Suprapubic skin (tissue), 4 donors: ENCODE results near the gene PLEKHO1. TPM values are rescaled to one million over a fixed set of nuclear protein-coding genes. Genes with fewer than 3 reads are reported as not detected.

Experiments used
- DNase-seq, 2 donors: peaks; one replicate each; pipeline ENCODE4 v3.0.0-alpha.2; 2019; ENCODE audit warnings: low spot score in 2 of 2
- H3K27ac ChIP-seq: fragments of 200-600 bp; sonication (generic); one replicate; pipeline ENCODE4 v1.5.1; 2019
- H3K27me3 ChIP-seq: fragments of 200-600 bp; sonication (generic); one replicate; pipeline ENCODE4 v1.5.1; 2019
- H3K36me3 ChIP-seq: fragments of 200-600 bp; sonication (generic); one replicate; pipeline ENCODE4 v1.5.1; 2019
- H3K4me1 ChIP-seq: fragments of 200-600 bp; sonication (generic); one replicate; pipeline ENCODE4 v1.5.1; 2019
- H3K4me3 ChIP-seq: fragments of 200-600 bp; sonication (generic); one replicate; pipeline ENCODE4 v1.5.1; 2019; ENCODE audit warnings: mild to moderate bottlenecking
- H3K9me3 ChIP-seq: fragments of 200-600 bp; sonication (generic); one replicate; pipeline ENCODE4 v1.5.1; 2019
- EP300 ChIP-seq: sonication (generic); formaldehyde crosslinking; IDR thresholded peaks from one replicate; pipeline ENCODE4 v1.6.1; 2017; ENCODE audit warnings: antibody characterized with exemption
- POLR2A ChIP-seq, 2 donors: fragments of 450-650 bp; IDR thresholded peaks; one replicate each; pipeline ENCODE4 v1.6.1; 2017; ENCODE audit warnings: antibody characterized with exemption in 2 of 2, mild to moderate bottlenecking in 2 of 2, moderate library complexity in 2 of 2
- POLR2AphosphoS5 ChIP-seq, 3 donors: sonication (generic); formaldehyde crosslinking; IDR thresholded peaks; one replicate each; pipeline ENCODE4 v1.6.1; 2017; ENCODE audit warnings: antibody characterized with exemption in 3 of 3
- whole genome bisulfite sequencing: methylation state at CpG from one replicate; pipeline ENCODE4 v1.1.5; 2018; 5-methylcytosine and 5-hydroxymethylcytosine counted together
- total RNA-seq, 4 donors: library from RNA; depleted of rRNA; stranded (reverse); fragments of >200 nt; gene quantifications; one replicate each; pipeline ENCODE4 v1.1.0, GENCODE V29; 2016
- TF ChIP-seq, protein P1 (sequence below), 2 donors: fragments of 200-600 bp in 1 of 2; fragments of 450-650 bp in 1 of 2; sonication (generic) in 1 of 2; IDR thresholded peaks; one replicate each; pipeline ENCODE4 v1.5.1; 2016 to 2019; ENCODE audit warnings: antibody characterized with exemption in 2 of 2, mild to moderate bottlenecking in 1 of 2, moderate library complexity in 1 of 2

The PLEKHO1 gene
- total RNA-seq, 4 donors from 2014 or later, result 4.8 to 19.2 (median 10.7) TPM

- no peaks in the 10 kb centered on the region for H3K4me1 ChIP-seq
- TF ChIP-seq, protein P1, sequence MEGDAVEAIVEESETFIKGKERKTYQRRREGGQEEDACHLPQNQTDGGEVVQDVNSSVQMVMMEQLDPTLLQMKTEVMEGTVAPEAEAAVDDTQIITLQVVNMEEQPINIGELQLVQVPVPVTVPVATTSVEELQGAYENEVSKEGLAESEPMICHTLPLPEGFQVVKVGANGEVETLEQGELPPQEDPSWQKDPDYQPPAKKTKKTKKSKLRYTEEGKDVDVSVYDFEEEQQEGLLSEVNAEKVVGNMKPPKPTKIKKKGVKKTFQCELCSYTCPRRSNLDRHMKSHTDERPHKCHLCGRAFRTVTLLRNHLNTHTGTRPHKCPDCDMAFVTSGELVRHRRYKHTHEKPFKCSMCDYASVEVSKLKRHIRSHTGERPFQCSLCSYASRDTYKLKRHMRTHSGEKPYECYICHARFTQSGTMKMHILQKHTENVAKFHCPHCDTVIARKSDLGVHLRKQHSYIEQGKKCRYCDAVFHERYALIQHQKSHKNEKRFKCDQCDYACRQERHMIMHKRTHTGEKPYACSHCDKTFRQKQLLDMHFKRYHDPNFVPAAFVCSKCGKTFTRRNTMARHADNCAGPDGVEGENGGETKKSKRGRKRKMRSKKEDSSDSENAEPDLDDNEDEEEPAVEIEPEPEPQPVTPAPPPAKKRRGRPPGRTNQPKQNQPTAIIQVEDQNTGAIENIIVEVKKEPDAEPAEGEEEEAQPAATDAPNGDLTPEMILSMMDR (IDR thresholded peaks at IDR 0.05), result peak; percentile 32 to 60
- no peak for TF ChIP-seq POLR2A (IDR thresholded peaks at IDR 0.05)
- H3K4me3 ChIP-seq, result no peak overlapping the region
- WGBS, result 22% methylated on average over 6 of the region's 6 CpGs
- H3K27me3 ChIP-seq, result no peaks in the 10 kb centered on the region
- peak in 1 of 2 donors; percentile 85 for DNase-seq
- H3K9me3 ChIP-seq, result no peaks in the 10 kb centered on the region
- no peaks in the 10 kb centered on the region for H3K36me3 ChIP-seq
- no peak overlapping the region for H3K27ac ChIP-seq
Measured at GRCh38 chr1:150168960-150169601, 19.4 kb downstream of the PLEKHO1 start.

DNA sequence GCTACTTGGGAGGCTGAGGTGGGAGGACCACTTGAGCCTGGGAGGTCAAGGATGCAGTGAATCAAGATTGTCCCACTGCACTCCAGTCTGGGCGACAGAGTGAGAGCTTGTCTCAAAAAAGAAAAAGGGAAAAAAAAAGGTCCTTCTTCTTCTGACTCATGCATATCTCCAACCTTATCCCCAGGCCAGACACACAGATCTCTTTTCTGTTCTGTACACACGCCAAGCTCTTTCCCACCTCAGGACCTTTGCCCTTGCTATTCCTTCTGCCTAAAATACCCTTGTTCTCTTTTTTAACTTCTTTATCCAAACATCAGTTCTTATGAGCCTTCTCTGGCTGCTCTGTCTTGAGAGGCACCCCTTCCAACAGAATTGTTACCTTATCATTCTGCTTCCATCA lies 22.1 kb downstream of the PLEKHO1 start:
- Histone ChIP-seq H3K4me1 (no peaks in the 10 kb centered on the region), H3K27me3 (no peaks in the 10 kb centered on the region), H3K4me3 (no peak overlapping the region), H3K27ac (no peak overlapping the region), H3K9me3 (no peaks in the 10 kb centered on the region), H3K36me3 (no peaks in the 10 kb centered on the region)
- no peak for TF ChIP-seq POLR2A (IDR thresholded peaks at IDR 0.05)
- TF ChIP-seq, protein P1 (IDR thresholded peaks at IDR 0.05), result no peak
- TF ChIP-seq EP300, result no peak
- TF ChIP-seq POLR2AphosphoS5 (IDR thresholded peaks at IDR 0.05), result no peak
- no peak for DNase-seq
- WGBS, result 85% methylated on average over 2 of the region's 2 CpGs

DNA sequence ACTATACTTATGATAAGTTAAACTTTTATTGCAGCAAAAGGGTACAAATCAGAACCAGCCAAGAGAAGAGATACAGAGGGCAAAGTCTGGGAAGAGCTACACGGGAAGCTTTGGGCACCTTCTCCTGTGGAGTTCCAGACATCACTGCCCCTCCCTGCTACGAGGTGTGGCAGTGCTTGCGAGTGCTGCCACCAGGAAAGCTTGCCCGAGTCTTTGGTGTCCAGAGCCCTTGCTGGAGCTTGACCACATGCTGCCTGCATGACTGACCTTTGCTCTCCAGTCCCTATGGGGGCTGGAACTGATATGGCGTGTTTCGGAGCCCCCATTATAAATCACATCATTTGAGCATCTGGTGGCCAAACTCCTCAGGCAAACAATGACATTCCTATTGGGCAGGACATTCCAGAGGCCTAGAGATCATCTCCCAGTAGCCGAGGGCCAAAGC lies 23.4 kb downstream of the PLEKHO1 start:
- TF ChIP-seq, protein P1 (IDR thresholded peaks at IDR 0.05), result no peak
- TF ChIP-seq POLR2A (IDR thresholded peaks at IDR 0.05), result no peak
- no peak for TF ChIP-seq POLR2AphosphoS5 (IDR thresholded peaks at IDR 0.05)
- TF ChIP-seq EP300, result no peak
- H3K4me1 ChIP-seq, result no peaks in the 10 kb centered on the region
- no peak for DNase-seq
- 87% methylated on average over 6 of the region's 7 CpGs for WGBS
- no peaks in the 10 kb centered on the region for H3K27me3 ChIP-seq
- no peaks in the 10 kb centered on the region for H3K9me3 ChIP-seq
- H3K36me3 ChIP-seq, result no peaks in the 10 kb centered on the region
- H3K4me3 ChIP-seq, result no peak overlapping the region
- no peak overlapping the region for H3K27ac ChIP-seq

DNA sequence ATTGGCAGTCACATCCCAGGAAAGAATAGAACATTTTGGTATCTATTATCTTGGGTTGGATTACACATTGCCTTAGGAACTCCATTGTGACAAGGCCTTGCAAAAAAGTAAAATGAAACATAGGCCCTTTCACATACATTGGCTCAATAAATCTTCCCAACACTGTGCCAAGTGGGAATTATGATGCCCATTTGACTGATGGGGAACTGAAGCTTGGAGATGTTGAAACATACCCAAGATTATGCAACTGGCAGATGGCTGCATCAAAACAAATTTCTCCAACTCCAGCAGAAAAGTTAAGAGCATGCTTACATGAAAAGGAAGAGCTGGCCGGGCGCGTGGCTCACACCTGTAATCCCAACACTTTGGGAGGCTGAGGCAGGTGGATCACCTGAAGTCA lies 26.9 kb downstream of the PLEKHO1 start:
- H3K4me3 ChIP-seq, result no peak overlapping the region
- no peaks in the 10 kb centered on the region for H3K4me1 ChIP-seq
- TF ChIP-seq POLR2AphosphoS5 (IDR thresholded peaks at IDR 0.05), result no peak
- TF ChIP-seq POLR2A (IDR thresholded peaks at IDR 0.05), result no peak
- TF ChIP-seq, protein P1 (IDR thresholded peaks at IDR 0.05), result no peak
- no peak for TF ChIP-seq EP300
- H3K9me3 ChIP-seq, result no peaks in the 10 kb centered on the region
- no peak overlapping the region for H3K27ac ChIP-seq
- H3K36me3 ChIP-seq, result no peaks in the 10 kb centered on the region
- 88% methylated on average over 3 of the region's 3 CpGs for WGBS
- H3K27me3 ChIP-seq, result no peaks in the 10 kb centered on the region
- no peak for DNase-seq

GRCh38 chr1:150178548-150178947 lies 28.8 kb downstream of the PLEKHO1 start:
- DNase-seq, result no peak
- Histone ChIP-seq H3K27me3 (no peaks in the 10 kb centered on the region), H3K4me1 (no peaks in the 10 kb centered on the region), H3K9me3 (no peaks in the 10 kb centered on the region), H3K4me3 (no peak overlapping the region), H3K36me3 (no peaks in the 10 kb centered on the region), H3K27ac (no peak overlapping the region)
- TF ChIP-seq POLR2A (IDR thresholded peaks at IDR 0.05), result no peak
- TF ChIP-seq, protein P1 (IDR thresholded peaks at IDR 0.05), result no peak
- no peak for TF ChIP-seq EP300
- TF ChIP-seq POLR2AphosphoS5 (IDR thresholded peaks at IDR 0.05), result no peak
